Stimulated activated CD4-positive, alpha-beta T cell treated with anti-CD3 and anti-CD28 coated beads, Interleukin-1b, Interleukin-23, amount 100 ng/mL, for 48 hours (primary cell): Measurements from ENCODE around the gene THUMPD2.
"Not testable (repeated sequence)": the region's sequence is repeated elsewhere in the genome, so short reads cannot be mapped to it uniquely, and the experiment has no call there.

Source experiments
- DNase-seq: peaks from one replicate; pipeline ENCODE4 v3.0.0-alpha.2; 2020

THUMPD2 gene

GRCh38 chr2:39743269-39743776 is 35.7 kb downstream of the THUMPD2 start:
- DNase-seq, result no peak

DNA sequence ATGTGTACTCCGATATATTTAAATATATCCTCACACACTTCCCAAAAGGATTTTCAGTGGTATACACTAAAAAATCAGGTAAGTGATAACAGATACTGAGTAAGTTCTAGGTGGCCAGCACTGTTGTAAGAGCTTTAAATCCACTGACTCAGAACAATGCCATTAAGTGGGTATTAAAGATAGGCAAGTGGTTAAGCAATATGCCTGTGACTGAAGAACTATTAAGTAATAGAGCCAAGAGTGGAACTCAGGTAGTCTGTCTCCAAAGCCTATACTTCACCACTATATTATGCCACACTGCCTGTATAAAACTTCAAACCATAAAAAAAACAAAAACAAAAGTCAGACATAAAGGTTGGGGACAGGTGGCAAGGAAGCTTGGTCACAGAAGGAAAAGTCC is 37.2 kb downstream of the THUMPD2 start:
- no peak for DNase-seq

GRCh38 chr2:39739386-39739785 is 39.7 kb downstream of the THUMPD2 start:
- no peak for DNase-seq

DNA sequence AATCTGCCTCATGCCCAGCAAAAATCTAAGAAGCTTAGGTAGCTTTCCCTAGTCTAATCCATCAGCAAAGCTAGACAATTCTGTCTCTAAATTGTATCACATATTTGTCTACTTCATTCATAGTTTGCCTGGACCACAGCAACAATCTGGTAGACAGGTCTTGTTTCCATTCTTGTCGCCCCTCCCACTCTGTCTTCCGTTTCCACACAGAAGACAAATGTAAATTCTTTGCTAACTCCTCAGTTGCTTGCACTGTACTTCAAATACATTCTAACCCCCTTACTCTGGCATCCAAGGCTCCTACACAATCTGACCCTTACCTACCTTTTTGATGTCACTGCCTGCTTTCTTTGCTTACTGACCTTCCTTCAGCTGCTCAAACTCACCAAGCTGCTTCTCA is 40.1 kb downstream of the THUMPD2 start:
- no peak for DNase-seq

DNA sequence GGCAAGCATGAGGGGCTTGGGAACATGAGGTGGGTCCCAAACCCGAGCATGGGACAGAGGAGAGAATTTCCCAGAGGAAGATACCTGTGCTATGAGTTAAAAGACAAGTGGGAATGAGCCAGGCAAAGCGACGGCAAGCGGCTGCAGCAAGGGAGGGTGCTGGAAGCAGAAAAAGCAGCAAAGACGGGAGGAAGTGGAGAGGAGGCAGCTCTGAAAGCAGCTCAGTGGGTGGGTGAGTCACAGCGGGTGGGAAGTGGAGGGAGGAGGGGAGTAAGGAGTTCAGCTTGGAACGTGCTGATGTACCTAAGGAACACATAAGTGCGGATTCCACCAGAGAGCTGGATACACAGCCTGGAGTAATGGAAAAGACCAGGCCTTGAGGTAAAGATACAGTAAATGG is 41.4 kb downstream of the THUMPD2 start:
- no peak for DNase-seq

DNA sequence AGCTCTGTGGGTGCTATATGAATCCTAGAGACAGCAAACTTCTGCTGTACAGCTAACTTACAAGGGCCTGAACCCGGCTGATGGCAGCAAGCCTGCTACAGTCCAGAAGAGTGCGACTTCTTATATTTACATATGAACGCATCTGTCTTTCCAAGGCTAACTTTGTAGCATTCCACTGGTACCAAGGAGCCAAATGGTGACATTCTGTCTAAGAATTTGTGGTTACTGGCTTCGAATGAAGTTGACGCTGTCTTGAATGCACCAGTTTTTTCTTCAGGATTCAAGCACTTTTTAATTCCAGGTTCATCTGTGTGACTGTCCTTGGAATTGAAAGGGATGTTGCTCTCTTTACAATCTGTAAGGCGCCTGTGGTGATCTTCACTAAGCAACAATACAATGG is 42.4 kb downstream of the THUMPD2 start:
- DNase-seq, result no peak

DNA sequence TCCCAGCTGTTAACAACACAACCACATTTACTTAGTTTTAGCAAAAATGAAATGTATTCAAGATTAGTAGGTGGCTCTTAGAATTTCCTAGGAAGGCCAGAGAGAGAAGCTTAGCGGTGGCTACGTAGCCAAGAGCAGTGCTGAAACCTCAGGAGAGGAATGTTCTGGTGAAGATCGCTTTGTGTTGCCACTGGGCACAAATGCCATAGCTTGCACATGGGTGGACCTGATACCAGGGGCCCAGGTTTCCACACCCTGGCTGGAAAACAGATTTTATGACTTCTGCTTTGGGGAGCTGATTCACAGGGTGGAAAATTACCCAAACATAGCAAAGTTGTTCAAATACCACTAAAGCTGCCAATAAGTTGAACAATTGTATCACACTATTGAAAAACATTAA is 43.4 kb downstream of the THUMPD2 start:
- DNase-seq, result no peak

DNA sequence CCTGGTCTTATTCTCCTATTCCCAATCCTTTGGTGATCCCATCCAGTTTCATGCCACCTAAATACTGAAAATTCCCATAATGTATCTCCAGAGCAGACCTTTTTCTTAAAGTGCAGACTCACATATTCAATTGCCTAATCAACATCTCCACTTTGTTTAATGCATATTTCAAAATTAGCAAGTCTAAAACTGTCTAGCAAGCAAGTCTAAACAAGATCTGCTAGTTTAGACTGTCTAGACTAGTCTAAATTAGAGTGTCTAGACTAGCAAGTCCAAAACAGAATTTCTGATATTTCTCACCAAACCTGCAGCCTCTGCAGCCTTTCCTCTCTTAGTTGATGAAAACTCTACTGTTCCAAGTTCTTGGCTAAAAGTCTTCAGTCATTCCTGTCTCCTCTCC is 44.6 kb downstream of the THUMPD2 start:
- DNase-seq, result no peak

GRCh38 chr2:39733070-39733674 is 45.9 kb downstream of the THUMPD2 start:
- no peak for DNase-seq

GRCh38 chr2:39732482-39732881 is 46.6 kb downstream of the THUMPD2 start:
- DNase-seq, result no peak

- no peak for DNase-seq
These were observed 47.5 kb downstream of the THUMPD2 start for GRCh38 chr2:39731546-39731945.

GRCh38 chr2:39730685-39731302 is 48.3 kb downstream of the THUMPD2 start:
- no peak for DNase-seq

- DNase-seq, result no peak
These were observed 48.8 kb downstream of the THUMPD2 start for GRCh38 chr2:39730276-39730675.

GRCh38 chr2:39728941-39729351 is 50.1 kb downstream of the THUMPD2 start:
- DNase-seq, result peak; percentile 30

- not testable (repeated sequence) for DNase-seq
These were observed 51.0 kb downstream of the THUMPD2 start for GRCh38 chr2:39728085-39728484.

- DNase-seq, result no peak
These were observed 53.7 kb downstream of the THUMPD2 start for GRCh38 chr2:39725401-39725800.

- no peak for DNase-seq
These were observed 54.3 kb downstream of the THUMPD2 start for GRCh38 chr2:39724828-39725144.

- DNase-seq, result no peak
These were observed 54.9 kb downstream of the THUMPD2 start for GRCh38 chr2:39723946-39724827.

GRCh38 chr2:39723497-39723896 is 55.6 kb downstream of the THUMPD2 start:
- no peak for DNase-seq

DNA sequence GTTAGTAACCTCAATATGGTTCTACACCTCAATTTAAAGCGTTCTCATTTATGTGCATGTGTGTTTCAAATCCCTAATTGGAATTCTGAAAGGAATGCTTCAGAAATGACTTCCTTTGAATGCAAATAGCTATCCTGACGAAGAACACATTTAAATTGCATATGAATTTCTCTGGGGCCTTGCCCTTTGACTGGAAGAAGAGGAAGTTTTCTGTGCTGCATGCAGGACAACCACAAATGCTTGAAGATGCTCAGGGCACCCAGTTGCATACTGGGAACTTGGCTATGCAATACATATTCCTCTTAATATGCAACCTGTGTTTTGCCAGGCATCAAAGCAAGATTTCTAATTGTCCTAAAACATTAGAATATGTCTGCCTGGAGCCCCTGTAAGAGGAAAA is 58.1 kb downstream of the THUMPD2 start:
- no peak for DNase-seq

- DNase-seq, result no peak
These were observed 59.7 kb downstream of the THUMPD2 start for GRCh38 chr2:39719317-39719716.

DNA sequence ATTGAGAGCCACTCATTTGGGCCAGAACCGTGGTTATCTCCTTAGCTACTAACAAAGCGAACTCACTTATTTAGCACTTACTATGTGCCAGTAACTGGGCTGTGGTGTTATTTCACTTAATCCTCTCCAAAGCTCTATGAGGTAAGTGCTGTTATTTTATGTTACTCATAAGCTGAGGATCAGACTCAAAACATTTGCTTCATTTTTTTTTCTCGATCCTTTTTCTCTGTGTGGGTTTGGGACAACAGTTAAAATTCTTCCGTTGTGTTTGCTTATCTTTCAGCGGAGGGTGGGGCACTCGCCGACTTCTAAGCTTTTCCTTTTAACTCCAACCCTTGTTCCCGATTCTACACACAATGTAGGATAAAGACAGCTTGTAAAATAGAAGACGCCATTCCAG is 60.6 kb downstream of the THUMPD2 start:
- no peak for DNase-seq

- DNase-seq, result no peak
These were observed 62.0 kb downstream of the THUMPD2 start for GRCh38 chr2:39717067-39717466.

DNA sequence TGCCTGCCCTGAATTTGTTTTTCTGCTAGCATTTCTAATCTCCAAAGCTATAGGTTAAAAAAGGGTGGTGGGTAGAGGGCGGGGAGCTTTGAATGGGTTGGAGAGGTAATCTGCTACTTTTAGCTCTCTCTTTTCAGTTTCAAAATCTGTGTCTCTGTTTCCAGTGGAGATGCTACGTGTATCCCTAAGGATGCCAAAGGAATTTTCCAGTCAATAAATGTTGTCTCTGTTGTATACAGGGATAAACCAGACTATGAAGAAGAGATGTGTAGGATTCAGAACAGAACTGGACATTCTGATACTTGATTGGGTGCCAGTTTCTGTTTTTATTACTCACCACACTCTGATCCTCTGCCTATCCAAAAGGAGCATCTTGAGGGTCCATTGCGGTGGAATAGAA is 63.2 kb downstream of the THUMPD2 start:
- no peak for DNase-seq
